Mesenchymal stem cell (in vitro differentiated cells and primary cell): ENCODE data around the gene ACOD1.

Source experiments
- DNase-seq: peaks from one replicate; pipeline ENCODE4 v3.0.0-alpha.2; 2013
- H2AFZ ChIP-seq: one replicate; pipeline ENCODE4 v1.6.1; 2013; ENCODE audit warnings: low read depth, mild to moderate bottlenecking, control low read depth, inconsistent platforms, low read length, moderate library complexity
- H2AK5ac ChIP-seq: 2 replicates; pipeline ENCODE4 v1.6.1; 2013; ENCODE audit warnings: low read length, moderate library complexity, mild to moderate bottlenecking, inconsistent platforms; ENCODE audit not compliant: severe bottlenecking
- H2BK120ac ChIP-seq: one replicate; pipeline ENCODE4 v1.6.1; 2013; ENCODE audit warnings: low read depth, mild to moderate bottlenecking, inconsistent platforms, low read length, moderate library complexity
- H2BK12ac ChIP-seq, 2 experiments: one replicate each; pipeline ENCODE4 v1.6.1; 2013; ENCODE audit warnings: inconsistent platforms in 2 of 2, low read length in 2 of 2, mild to moderate bottlenecking in 2 of 2, moderate library complexity in 2 of 2, control low read depth in 1 of 2
- H2BK15ac ChIP-seq: one replicate; pipeline ENCODE4 v1.6.1; 2013; ENCODE audit warnings: mild to moderate bottlenecking, low read depth, inconsistent platforms; ENCODE audit not compliant: poor library complexity, severe bottlenecking
- H2BK5ac ChIP-seq: 2 replicates; pipeline ENCODE4 v1.6.1; 2013; ENCODE audit warnings: low read depth, mild to moderate bottlenecking, low read length, control low read depth, inconsistent platforms; ENCODE audit not compliant: poor library complexity, severe bottlenecking
- H3K14ac ChIP-seq, 2 experiments: one replicate each; pipeline ENCODE4 v1.6.1; 2013; ENCODE audit warnings: inconsistent platforms in 2 of 2, low read length in 2 of 2, control low read depth in 1 of 2, mild to moderate bottlenecking in 1 of 2, moderate library complexity in 1 of 2
- H3K18ac ChIP-seq, 2 experiments: one replicate each; pipeline ENCODE4 v1.6.1; 2013; ENCODE audit warnings: inconsistent platforms in 2 of 2, low read length in 2 of 2, control low read depth in 1 of 2, low read depth in 1 of 2, mild to moderate bottlenecking in 1 of 2
- H3K23ac ChIP-seq, 2 experiments: one replicate each; pipeline ENCODE4 v1.6.1; 2013; ENCODE audit warnings: inconsistent platforms in 2 of 2, low read length in 2 of 2, mild to moderate bottlenecking in 2 of 2, moderate library complexity in 2 of 2, control low read depth in 1 of 2
- H3K27ac ChIP-seq: 2 replicates; pipeline ENCODE4 v1.5.1; 2013; ENCODE audit warnings: mild to moderate bottlenecking, moderate library complexity, low read length, control low read depth, inconsistent platforms; ENCODE audit not compliant: poor library complexity, severe bottlenecking
- H3K27me3 ChIP-seq, 2 experiments: 2 replicates each; pipeline versions ENCODE4 v1.6.1 to v1.7.0; 2013; ENCODE audit warnings: low read length in 2 of 2, mild to moderate bottlenecking in 2 of 2, moderate library complexity in 2 of 2, control low read depth in 1 of 2, inconsistent platforms in 1 of 2; ENCODE audit not compliant: control insufficient read depth in 1 of 2, insufficient read depth in 1 of 2
- H3K36me3 ChIP-seq, 2 experiments: 2 replicates each; pipeline versions ENCODE4 v1.6.1 to v1.7.0; 2013; ENCODE audit warnings: low read length in 2 of 2, control low read depth in 1 of 2, inconsistent platforms in 1 of 2, low read depth in 1 of 2, mild to moderate bottlenecking in 1 of 2; ENCODE audit not compliant: insufficient read depth in 2 of 2, control insufficient read depth in 1 of 2
- H3K4ac ChIP-seq, 2 experiments: one replicate each; pipeline ENCODE4 v1.6.1; 2013; ENCODE audit warnings: inconsistent platforms in 2 of 2, low read length in 2 of 2, mild to moderate bottlenecking in 2 of 2, moderate library complexity in 2 of 2, control low read depth in 1 of 2, low read depth in 1 of 2
- H3K4me1 ChIP-seq: 2 replicates; pipeline ENCODE4 v1.6.1; 2013; ENCODE audit warnings: low read depth, low read length, control low read depth; ENCODE audit not compliant: control insufficient read depth, insufficient read depth
- H3K4me2 ChIP-seq: 2 replicates; pipeline ENCODE4 v1.6.1; 2013; ENCODE audit warnings: low read length, mild to moderate bottlenecking, inconsistent platforms; ENCODE audit not compliant: poor library complexity, severe bottlenecking
- H3K4me3 ChIP-seq, 2 experiments: 2 replicates each; pipeline versions ENCODE4 v1.5.1 to v1.7.0; 2013; ENCODE audit warnings: low read length in 2 of 2, mild to moderate bottlenecking in 2 of 2, control low read depth in 1 of 2, low read depth in 1 of 2; ENCODE audit not compliant: insufficient read depth in 1 of 2
- H3K79me1 ChIP-seq: replicated peaks from 2 replicates; pipeline ENCODE4 v1.6.1; 2013; ENCODE audit warnings: mild to moderate bottlenecking, control low read depth, low read length, inconsistent platforms; ENCODE audit not compliant: poor library complexity, severe bottlenecking
- H3K9ac ChIP-seq: 2 replicates; pipeline ENCODE4 v1.7.0; 2013; ENCODE audit warnings: mild to moderate bottlenecking, low read length, moderate library complexity
- H3K9me3 ChIP-seq: 2 replicates; pipeline ENCODE4 v1.7.0; 2013; ENCODE audit warnings: mild to moderate bottlenecking, low read length; ENCODE audit not compliant: control insufficient read depth
- H4K8ac ChIP-seq: one replicate; pipeline ENCODE4 v1.6.1; 2013; ENCODE audit warnings: inconsistent platforms, mild to moderate bottlenecking, low read length, moderate library complexity
- H4K91ac ChIP-seq: one replicate; pipeline ENCODE4 v1.6.1; 2013; ENCODE audit warnings: mild to moderate bottlenecking, low read length, inconsistent platforms
- WGBS: methylation state at CpG from one replicate; pipeline ENCODE4 v1.1.7; 2013; ENCODE audit warnings: mixed read lengths; 5-methylcytosine and 5-hydroxymethylcytosine counted together

Gene ACOD1

DNA sequence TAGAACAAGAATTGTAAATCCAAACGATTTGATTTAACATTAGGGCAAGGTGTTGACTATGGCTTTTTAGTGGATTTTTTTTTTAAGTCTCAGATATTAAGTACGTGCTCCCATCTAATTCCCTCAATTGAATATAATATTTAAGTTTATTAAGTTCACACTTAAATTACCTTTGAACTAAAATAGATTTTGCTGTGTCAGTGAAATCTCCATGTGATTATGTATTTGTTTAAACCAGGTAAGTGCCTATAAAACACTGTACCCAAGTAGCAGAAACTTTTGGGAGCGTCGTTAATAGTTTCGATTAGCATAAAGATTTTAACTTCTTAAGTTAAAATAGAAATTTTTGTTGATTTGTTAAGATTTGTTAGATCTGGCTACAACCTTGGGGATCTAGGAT lies 45.2 kb downstream of the ACOD1 start:
- H3K27me3 ChIP-seq = no peaks in the 10 kb centered on the region
- WGBS = 98% methylated on average over 3 of the region's 5 CpGs

DNA sequence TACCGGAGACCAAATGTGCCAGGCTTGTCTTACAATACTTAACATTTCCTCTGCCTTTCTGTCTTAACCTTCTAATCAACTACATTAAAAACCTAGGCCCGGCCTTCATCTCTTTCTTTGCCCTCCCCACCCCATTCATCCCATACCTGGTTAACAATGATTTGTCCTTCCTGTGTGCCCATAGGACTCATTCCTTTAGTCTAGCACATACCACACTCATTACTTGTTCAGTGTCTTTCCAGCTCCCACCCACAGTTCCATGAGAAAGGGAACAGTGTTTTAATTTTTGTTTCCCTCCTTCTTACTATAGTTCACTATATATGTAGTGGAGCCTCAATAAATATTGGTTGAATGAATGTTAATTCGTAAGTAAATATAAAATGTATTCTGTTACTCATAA lies 46.0 kb downstream of the ACOD1 start:
- Histone ChIP-seq H3K9me3 (no peaks in the 10 kb centered on the region), H4K8ac (no peak overlapping the region), H3K4me2 (no peak overlapping the region), H3K18ac (no peak overlapping the region), H3K9ac (peak overlapping the region; percentile 98), H2BK120ac (no peak overlapping the region), H3K4me1 (peaks cover 7% of the 10 kb centered on the region), H4K91ac (no peak overlapping the region), H2BK15ac (no peak overlapping the region), H2AFZ (no peak overlapping the region), H3K36me3 (peaks cover under 1 to 35% of the 10 kb centered on the region in 2 experiments), H3K79me1 (peaks cover 22% of the 10 kb centered on the region), H2BK5ac (no peak overlapping the region), H2BK12ac (no peak overlapping the region), H3K27ac (no peak overlapping the region), H3K23ac (no peak overlapping the region), H3K4me3 (no peak overlapping the region), H2AK5ac (no peak overlapping the region), H3K14ac (no peak overlapping the region), H3K27me3 (no peaks in the 10 kb centered on the region), H3K4ac (no peak overlapping the region)
- WGBS = 96% methylated on average over 2 of the region's 3 CpGs
- no peak for DNase-seq

More for the DNA sequence above, 45.2 kb downstream of the ACOD1 start:
- H2BK120ac ChIP-seq = no peak overlapping the region
- no peak overlapping the region for H2AK5ac ChIP-seq
- H2BK12ac ChIP-seq = no peak overlapping the region
- no peak overlapping the region for H2AFZ ChIP-seq
- H3K14ac ChIP-seq = no peak overlapping the region
- no peak for DNase-seq
- H3K4ac ChIP-seq = no peak overlapping the region
- H3K4me3 ChIP-seq = peak overlapping the region in 1 of 2 experiments; percentile 96
- no peak overlapping the region for H2BK5ac ChIP-seq
- no peak overlapping the region for H3K23ac ChIP-seq
- H3K79me1 ChIP-seq = peaks cover 20% of the 10 kb centered on the region
- no peaks in the 10 kb centered on the region for H3K9me3 ChIP-seq
- no peak overlapping the region for H3K18ac ChIP-seq
- peaks cover 0 to 26% of the 10 kb centered on the region in 2 experiments for H3K36me3 ChIP-seq
- peaks cover 7% of the 10 kb centered on the region for H3K4me1 ChIP-seq
- H3K9ac ChIP-seq = peak overlapping the region; percentile 98
- H4K91ac ChIP-seq = no peak overlapping the region
- H3K4me2 ChIP-seq = peak overlapping the region; percentile 10
- no peak overlapping the region for H4K8ac ChIP-seq
- no peak overlapping the region for H2BK15ac ChIP-seq
- no peak overlapping the region for H3K27ac ChIP-seq

DNA sequence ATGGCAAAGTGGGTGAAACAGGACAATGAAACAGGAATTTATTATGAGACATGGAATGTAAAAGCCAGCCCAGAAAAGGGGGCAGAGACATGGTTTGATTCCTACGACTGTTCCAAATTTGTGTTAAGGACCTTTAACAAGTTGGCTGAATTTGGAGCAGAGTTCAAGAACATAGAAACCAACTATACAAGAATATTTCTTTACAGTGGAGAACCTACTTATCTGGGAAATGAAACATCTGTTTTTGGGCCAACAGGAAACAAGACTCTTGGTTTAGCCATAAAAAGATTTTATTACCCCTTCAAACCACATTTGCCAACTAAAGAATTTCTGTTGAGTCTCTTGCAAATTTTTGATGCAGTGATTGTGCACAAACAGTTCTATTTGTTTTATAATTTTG lies 52.2 kb downstream of the ACOD1 start:
- H3K27ac ChIP-seq = peak overlapping the region; percentile 23
- H3K23ac ChIP-seq = no peak overlapping the region
- no peak overlapping the region for H3K18ac ChIP-seq
- H3K4me1 ChIP-seq = no peaks in the 10 kb centered on the region
- no peak overlapping the region for H2BK12ac ChIP-seq
- no peak overlapping the region for H2AFZ ChIP-seq
- H2AK5ac ChIP-seq = no peak overlapping the region
- no peak overlapping the region for H3K14ac ChIP-seq
- H3K36me3 ChIP-seq = peaks cover 6 to 63% of the 10 kb centered on the region in 2 experiments
- no peak overlapping the region for H2BK15ac ChIP-seq
- H3K9me3 ChIP-seq = no peaks in the 10 kb centered on the region
- H4K8ac ChIP-seq = no peak overlapping the region
- H3K4ac ChIP-seq = no peak overlapping the region
- no peak overlapping the region for H3K4me3 ChIP-seq
- H3K4me2 ChIP-seq = no peak overlapping the region
- peaks cover 18% of the 10 kb centered on the region for H3K79me1 ChIP-seq
- H2BK5ac ChIP-seq = no peak overlapping the region
- no peak overlapping the region for H3K9ac ChIP-seq
- H3K27me3 ChIP-seq = no peaks in the 10 kb centered on the region
- no CpG with 5 or more reads among the region's 1 CpG for WGBS
- no peak for DNase-seq
- H4K91ac ChIP-seq = no peak overlapping the region
- H2BK120ac ChIP-seq = no peak overlapping the region

DNA sequence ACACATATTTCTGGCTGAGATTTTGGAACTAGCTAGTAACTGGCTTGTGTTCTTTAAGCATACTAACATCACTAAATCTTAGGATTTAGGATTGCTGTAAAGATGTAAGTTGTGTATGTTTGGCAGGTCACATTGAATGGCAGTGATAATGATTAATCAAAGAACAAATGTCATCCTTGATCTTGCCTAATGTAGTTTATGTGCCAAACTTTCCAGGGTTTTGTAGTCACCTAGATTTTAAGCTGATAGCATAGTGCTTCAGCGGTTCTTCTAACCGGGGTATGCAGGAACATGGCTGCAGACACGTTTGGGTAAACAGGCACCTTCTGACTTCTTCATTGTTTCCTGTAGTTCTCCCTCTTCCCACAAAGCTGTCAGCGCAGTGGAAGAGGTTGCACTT lies 53.2 kb downstream of the ACOD1 start:
- Histone ChIP-seq H3K4me2 (no peak overlapping the region), H3K9me3 (no peaks in the 10 kb centered on the region), H3K27ac (no peak overlapping the region), H3K9ac (peak overlapping the region; percentile 46), H2AK5ac (no peak overlapping the region), H2BK5ac (no peak overlapping the region), H3K18ac (no peak overlapping the region), H3K4ac (no peak overlapping the region), H3K27me3 (no peaks in the 10 kb centered on the region), H2BK120ac (no peak overlapping the region), H3K36me3 (peaks cover 6 to 60% of the 10 kb centered on the region in 2 experiments), H4K91ac (no peak overlapping the region), H3K79me1 (peaks cover 17% of the 10 kb centered on the region), H3K4me1 (no peaks in the 10 kb centered on the region), H3K4me3 (no peak overlapping the region), H2BK12ac (no peak overlapping the region), H4K8ac (no peak overlapping the region), H3K14ac (no peak overlapping the region), H2BK15ac (no peak overlapping the region), H3K23ac (no peak overlapping the region), H2AFZ (no peak overlapping the region)
- no peak for DNase-seq
- 77% methylated on average over 4 of the region's 4 CpGs for WGBS
